ENCODE data around the gene MPRIP.
A peak's percentile ranks its signal among the peaks of the same experiment; 100 is the strongest.

The MPRIP gene

GRCh38 chr17:17237026-17237799 is 195.0 kb downstream of the MPRIP start, which contains the start of gene FLCN (continued):
- no peak for TF ChIP-seq ZNF518A (tag by site-specific recombination; conservative IDR thresholded peaks at IDR 0.05; ENCODE audit: low read depth)
- TF ChIP-seq ZNF521 (tag by site-specific recombination; IDR thresholded peaks at IDR 0.05), result no peak
- TF ChIP-seq, protein P1, sequence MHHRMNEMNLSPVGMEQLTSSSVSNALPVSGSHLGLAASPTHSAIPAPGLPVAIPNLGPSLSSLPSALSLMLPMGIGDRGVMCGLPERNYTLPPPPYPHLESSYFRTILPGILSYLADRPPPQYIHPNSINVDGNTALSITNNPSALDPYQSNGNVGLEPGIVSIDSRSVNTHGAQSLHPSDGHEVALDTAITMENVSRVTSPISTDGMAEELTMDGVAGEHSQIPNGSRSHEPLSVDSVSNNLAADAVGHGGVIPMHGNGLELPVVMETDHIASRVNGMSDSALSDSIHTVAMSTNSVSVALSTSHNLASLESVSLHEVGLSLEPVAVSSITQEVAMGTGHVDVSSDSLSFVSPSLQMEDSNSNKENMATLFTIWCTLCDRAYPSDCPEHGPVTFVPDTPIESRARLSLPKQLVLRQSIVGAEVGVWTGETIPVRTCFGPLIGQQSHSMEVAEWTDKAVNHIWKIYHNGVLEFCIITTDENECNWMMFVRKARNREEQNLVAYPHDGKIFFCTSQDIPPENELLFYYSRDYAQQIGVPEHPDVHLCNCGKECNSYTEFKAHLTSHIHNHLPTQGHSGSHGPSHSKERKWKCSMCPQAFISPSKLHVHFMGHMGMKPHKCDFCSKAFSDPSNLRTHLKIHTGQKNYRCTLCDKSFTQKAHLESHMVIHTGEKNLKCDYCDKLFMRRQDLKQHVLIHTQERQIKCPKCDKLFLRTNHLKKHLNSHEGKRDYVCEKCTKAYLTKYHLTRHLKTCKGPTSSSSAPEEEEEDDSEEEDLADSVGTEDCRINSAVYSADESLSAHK (tag by site-specific recombination; IDR thresholded peaks at IDR 0.05), result 0 out of 2 replicates have a peak, but pooled peaks have one; percentile 31
- peak; percentile 82 for TF ChIP-seq ZNF324 (tag by site-specific recombination; IDR thresholded peaks at IDR 0.05)
- no peak for TF ChIP-seq TRIM28 (IDR thresholded peaks at IDR 0.05; ENCODE audit: borderline replicate concordance, low read length)
- peak; percentile 81 for TF ChIP-seq ZNF501 (tag by site-specific recombination; IDR thresholded peaks at IDR 0.05)
- no peak; the same call in 1 of the 2 replicates for TF ChIP-seq KLF1 (tag by site-specific recombination; IDR thresholded peaks at IDR 0.05)
- no peak for TF ChIP-seq OVOL3 (tag by site-specific recombination; IDR thresholded peaks at IDR 0.05)
- no peak for TF ChIP-seq MZF1 (tag by site-specific recombination; IDR thresholded peaks at IDR 0.05; ENCODE audit: borderline replicate concordance)
- TF ChIP-seq BCL11A (tag by site-specific recombination; IDR thresholded peaks at IDR 0.05; ENCODE audit: low read depth), result no peak
- peak; percentile 15; the same call in 1 of the 2 replicates for TF ChIP-seq ZSCAN23 (tag by site-specific recombination; IDR thresholded peaks at IDR 0.05)
- no peak for TF ChIP-seq ZNF354C (tag by site-specific recombination; IDR thresholded peaks at IDR 0.05; ENCODE audit: borderline replicate concordance, low read depth)
- TF ChIP-seq RBAK (tag by site-specific recombination; IDR thresholded peaks at IDR 0.05), result no peak
- no peak for TF ChIP-seq ZNF426 (tag by site-specific recombination; IDR thresholded peaks at IDR 0.05)
- TF ChIP-seq ZNF610 (tag by site-specific recombination; IDR thresholded peaks at IDR 0.05; ENCODE audit: borderline replicate concordance), result no peak; the same call in 1 of the 2 replicates
- TF ChIP-seq, protein P2, sequence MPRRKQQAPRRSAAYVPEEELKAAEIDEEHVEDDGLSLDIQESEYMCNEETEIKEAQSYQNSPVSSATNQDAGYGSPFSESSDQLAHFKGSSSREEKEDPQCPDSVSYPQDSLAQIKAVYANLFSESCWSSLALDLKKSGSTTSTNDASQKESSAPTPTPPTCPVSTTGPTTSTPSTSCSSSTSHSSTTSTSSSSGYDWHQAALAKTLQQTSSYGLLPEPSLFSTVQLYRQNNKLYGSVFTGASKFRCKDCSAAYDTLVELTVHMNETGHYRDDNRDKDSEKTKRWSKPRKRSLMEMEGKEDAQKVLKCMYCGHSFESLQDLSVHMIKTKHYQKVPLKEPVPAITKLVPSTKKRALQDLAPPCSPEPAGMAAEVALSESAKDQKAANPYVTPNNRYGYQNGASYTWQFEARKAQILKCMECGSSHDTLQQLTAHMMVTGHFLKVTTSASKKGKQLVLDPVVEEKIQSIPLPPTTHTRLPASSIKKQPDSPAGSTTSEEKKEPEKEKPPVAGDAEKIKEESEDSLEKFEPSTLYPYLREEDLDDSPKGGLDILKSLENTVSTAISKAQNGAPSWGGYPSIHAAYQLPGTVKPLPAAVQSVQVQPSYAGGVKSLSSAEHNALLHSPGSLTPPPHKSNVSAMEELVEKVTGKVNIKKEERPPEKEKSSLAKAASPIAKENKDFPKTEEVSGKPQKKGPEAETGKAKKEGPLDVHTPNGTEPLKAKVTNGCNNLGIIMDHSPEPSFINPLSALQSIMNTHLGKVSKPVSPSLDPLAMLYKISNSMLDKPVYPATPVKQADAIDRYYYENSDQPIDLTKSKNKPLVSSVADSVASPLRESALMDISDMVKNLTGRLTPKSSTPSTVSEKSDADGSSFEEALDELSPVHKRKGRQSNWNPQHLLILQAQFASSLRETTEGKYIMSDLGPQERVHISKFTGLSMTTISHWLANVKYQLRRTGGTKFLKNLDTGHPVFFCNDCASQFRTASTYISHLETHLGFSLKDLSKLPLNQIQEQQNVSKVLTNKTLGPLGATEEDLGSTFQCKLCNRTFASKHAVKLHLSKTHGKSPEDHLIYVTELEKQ (tag by site-specific recombination; IDR thresholded peaks at IDR 0.05; ENCODE audit: borderline replicate concordance), result no peak; the same call in 1 of the 2 replicates
- TF ChIP-seq, protein P3, sequence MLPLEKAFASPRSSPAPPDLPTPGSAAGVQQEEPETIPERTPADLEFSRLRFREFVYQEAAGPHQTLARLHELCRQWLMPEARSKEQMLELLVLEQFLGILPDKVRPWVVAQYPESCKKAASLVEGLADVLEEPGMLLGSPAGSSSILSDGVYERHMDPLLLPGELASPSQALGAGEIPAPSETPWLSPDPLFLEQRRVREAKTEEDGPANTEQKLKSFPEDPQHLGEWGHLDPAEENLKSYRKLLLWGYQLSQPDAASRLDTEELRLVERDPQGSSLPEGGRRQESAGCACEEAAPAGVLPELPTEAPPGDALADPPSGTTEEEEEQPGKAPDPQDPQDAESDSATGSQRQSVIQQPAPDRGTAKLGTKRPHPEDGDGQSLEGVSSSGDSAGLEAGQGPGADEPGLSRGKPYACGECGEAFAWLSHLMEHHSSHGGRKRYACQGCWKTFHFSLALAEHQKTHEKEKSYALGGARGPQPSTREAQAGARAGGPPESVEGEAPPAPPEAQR (tag by site-specific recombination; IDR thresholded peaks at IDR 0.05), result peak; percentile 26; the same call in 1 of the 2 replicates
- no peak for TF ChIP-seq ZNF785 (tag by site-specific recombination; IDR thresholded peaks at IDR 0.05)
- no peak for TF ChIP-seq ZNF548 (tag by site-specific recombination; IDR thresholded peaks at IDR 0.05)
- no peak; the same call in none of the 2 replicates for TF ChIP-seq ZXDB (tag by site-specific recombination; IDR thresholded peaks at IDR 0.05)
